ENCODE data around the gene CCL1. TPM values are rescaled to one million over a fixed set of nuclear protein-coding genes. Genes with fewer than 3 reads are reported as not detected.
"Not testable (repeated sequence)": the region's sequence is repeated elsewhere in the genome, so short reads cannot be mapped to it uniquely, and the experiment has no call there.

CCL1 gene
- total RNA-seq, 2 donors from 2014 or later = not detected

- no peak for ATAC-seq
- intact Hi-C loops (cut with DNase I, micrococcal nuclease) = loop anchor here in 1 of 2 donors (10.0 kb wide), 1 partner anchor 162 kb away; no protein-coding TSS in a partner anchor
These were observed 3.6 kb upstream of the CCL1 start for GRCh38 chr17:34366529-34367107.

GRCh38 chr17:34366010-34366409 is 3.0 kb upstream of the CCL1 start:
- intact Hi-C loops (cut with DNase I, micrococcal nuclease) = loop anchor here in 1 of 2 donors (10.0 kb wide), 1 partner anchor 161 kb away; no protein-coding TSS in a partner anchor
- ATAC-seq (no peak), DNase-seq (no peak)

More at GRCh38 chr17:34366529-34367107, 3.6 kb upstream of the CCL1 start:
- no peak for DNase-seq

- intact Hi-C loops (cut with DNase I, micrococcal nuclease) = loop anchor here in 1 of 2 donors (10.0 kb wide), 1 partner anchor 161 kb away; no protein-coding TSS in a partner anchor
- ATAC-seq = no peak
These were observed 2.3 kb upstream of the CCL1 start for GRCh38 chr17:34365340-34365739.

GRCh38 chr17:34364751-34365150 is 1.7 kb upstream of the CCL1 start:
- intact Hi-C loops (cut with DNase I, micrococcal nuclease) = loop anchor here in 1 of 2 donors (10.0 kb wide), 1 partner anchor 160 kb away; no protein-coding TSS in a partner anchor
- no peak for ATAC-seq
- no peak for DNase-seq

More at GRCh38 chr17:34365340-34365739, 2.3 kb upstream of the CCL1 start:
- no peak for DNase-seq

GRCh38 chr17:34361478-34362061 is 1.5 kb downstream of the CCL1 start:
- intact Hi-C loops (cut with DNase I, micrococcal nuclease) = loop anchor here (2.0 to 10.0 kb wide), 2 partner anchors 157 to 161 kb away; no protein-coding TSS in a partner anchor
- DNase-seq (peak; percentile 81 to 93), ATAC-seq (peak; percentile 99)

GRCh38 chr17:34360601-34361270 is 2.3 kb downstream of the CCL1 start:
- ATAC-seq = no peak
- no peak for DNase-seq
- intact Hi-C loops (cut with DNase I, micrococcal nuclease) = loop anchor here (2.0 to 10.0 kb wide), 2 partner anchors 156 to 160 kb away; no protein-coding TSS in a partner anchor

GRCh38 chr17:34358631-34359030 is 4.4 kb downstream of the CCL1 start:
- ATAC-seq (no peak), DNase-seq (no peak)
- intact Hi-C loops (cut with DNase I, micrococcal nuclease) = no loop called here

GRCh38 chr17:34357398-34357797 is 5.6 kb downstream of the CCL1 start:
- intact Hi-C loops (cut with DNase I, micrococcal nuclease) = no loop called here
- DNase-seq (no peak), ATAC-seq (no peak)

- DNase-seq = no peak
- no peak for ATAC-seq
- intact Hi-C loops (cut with DNase I, micrococcal nuclease) = no loop called here
These were observed 6.8 kb downstream of the CCL1 start, which contains the start of gene CCL13 for GRCh38 chr17:34356194-34356593. CCL13 (plus strand) TSS chr17:34356480; CDS start chr17:34356527, 47 bp downstream.

- intact Hi-C loops (cut with DNase I, micrococcal nuclease) = no loop called here
- no peak for ATAC-seq
- no peak for DNase-seq
These were observed 8.4 kb downstream of the CCL1 start for GRCh38 chr17:34354637-34355036.

- ATAC-seq (no peak), DNase-seq (no peak)
- intact Hi-C loops (cut with DNase I, micrococcal nuclease) = no loop called here
These were observed 10.8 kb downstream of the CCL1 start for GRCh38 chr17:34352191-34352590.

- intact Hi-C loops (cut with DNase I, micrococcal nuclease) = no loop called here
- ATAC-seq (no peak), DNase-seq (no peak)
These were observed 11.9 kb downstream of the CCL1 start for GRCh38 chr17:34351096-34351495.

GRCh38 chr17:34349751-34350150 is 13.3 kb downstream of the CCL1 start:
- intact Hi-C loops (cut with DNase I, micrococcal nuclease) = no loop called here
- DNase-seq (no peak), ATAC-seq (no peak)

- no peak for ATAC-seq
- DNase-seq = no peak
- intact Hi-C loops (cut with DNase I, micrococcal nuclease) = no loop called here
These were observed 16.0 kb downstream of the CCL1 start for GRCh38 chr17:34347063-34347462.

- ATAC-seq = no peak
- intact Hi-C loops (cut with DNase I, micrococcal nuclease) = no loop called here
- DNase-seq = no peak
These were observed 21.1 kb downstream of the CCL1 start for GRCh38 chr17:34341916-34342315.

- DNase-seq = no peak
- intact Hi-C loops (cut with DNase I, micrococcal nuclease) = no loop called here
- ATAC-seq = no peak
These were observed 23.8 kb downstream of the CCL1 start for GRCh38 chr17:34339138-34339770.

- DNase-seq (no peak), ATAC-seq (no peak)
- intact Hi-C loops (cut with DNase I, micrococcal nuclease) = no loop called here
These were observed 25.3 kb downstream of the CCL1 start for GRCh38 chr17:34337701-34338100.

- intact Hi-C loops (cut with DNase I, micrococcal nuclease); ATAC-seq; DNase-seq: not testable (repeated sequence)
These were observed 35.5 kb downstream of the CCL1 start for GRCh38 chr17:34327580-34327979.

GRCh38 chr17:34321964-34322363 is 41.1 kb downstream of the CCL1 start:
- ATAC-seq = no peak
- DNase-seq = no peak
- intact Hi-C loops (cut with DNase I, micrococcal nuclease) = no loop called here

All from left colon (tissue), 2 donors.